Loucy (cell line): ENCODE measurements around the gene STXBP3.

Experiments
- EZH2phosphoT487 ChIP-seq: fragments of 200-600 bp; IDR thresholded peaks from 2 replicates; pipeline ENCODE4 v1.6.1; 2018; ENCODE audit warnings: antibody characterized with exemption, mild to moderate bottlenecking, moderate library complexity, borderline replicate concordance
- TF ChIP-seq, protein P1 (sequence below): fragments of 200-600 bp; sonication (generic); conservative IDR thresholded peaks from 2 replicates; pipeline ENCODE4 v1.5.1; 2014; ENCODE audit warnings: mild to moderate bottlenecking, antibody characterized with exemption, low read length

DNA sequence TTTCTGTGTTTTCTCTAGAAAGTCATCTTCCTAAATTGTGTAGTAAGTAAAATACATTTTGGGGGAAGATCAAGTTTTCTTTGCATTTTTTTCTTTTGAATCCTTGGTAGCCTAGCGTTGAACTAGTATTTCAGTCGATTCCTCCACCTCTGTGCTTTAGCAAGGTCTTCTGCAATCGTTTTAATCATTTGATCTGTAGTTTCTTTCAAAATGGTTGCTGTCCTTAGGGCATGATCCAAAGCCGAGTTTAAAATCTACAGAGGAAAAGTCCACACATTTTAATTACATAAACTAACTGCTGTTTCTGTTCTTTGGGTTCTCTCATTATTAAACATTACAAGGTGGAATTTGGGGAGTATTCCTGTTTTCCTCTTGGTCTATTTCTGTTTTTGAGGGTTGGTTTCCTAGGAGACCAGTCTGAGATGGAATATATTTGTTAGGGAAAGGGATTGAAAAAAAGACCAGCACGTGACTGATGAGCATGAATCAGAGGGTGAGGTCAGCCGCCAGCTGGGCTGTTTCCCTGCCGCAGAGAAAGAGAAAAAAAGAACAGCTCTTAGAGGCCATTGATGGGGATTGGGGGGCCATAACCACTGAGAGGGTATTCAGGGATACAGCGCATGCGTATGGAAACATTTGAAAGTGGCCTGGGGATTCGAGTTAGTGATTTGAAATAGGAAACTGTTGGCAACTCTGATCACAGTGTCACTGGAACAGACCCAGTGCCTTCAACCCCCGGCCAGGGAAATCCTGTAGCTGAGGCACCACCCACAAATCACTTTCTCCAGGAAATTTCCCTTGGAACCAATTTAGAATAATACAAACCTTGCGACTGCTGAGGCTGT is 69.8 kb downstream of the STXBP3 start:
- TF ChIP-seq, protein P1, sequence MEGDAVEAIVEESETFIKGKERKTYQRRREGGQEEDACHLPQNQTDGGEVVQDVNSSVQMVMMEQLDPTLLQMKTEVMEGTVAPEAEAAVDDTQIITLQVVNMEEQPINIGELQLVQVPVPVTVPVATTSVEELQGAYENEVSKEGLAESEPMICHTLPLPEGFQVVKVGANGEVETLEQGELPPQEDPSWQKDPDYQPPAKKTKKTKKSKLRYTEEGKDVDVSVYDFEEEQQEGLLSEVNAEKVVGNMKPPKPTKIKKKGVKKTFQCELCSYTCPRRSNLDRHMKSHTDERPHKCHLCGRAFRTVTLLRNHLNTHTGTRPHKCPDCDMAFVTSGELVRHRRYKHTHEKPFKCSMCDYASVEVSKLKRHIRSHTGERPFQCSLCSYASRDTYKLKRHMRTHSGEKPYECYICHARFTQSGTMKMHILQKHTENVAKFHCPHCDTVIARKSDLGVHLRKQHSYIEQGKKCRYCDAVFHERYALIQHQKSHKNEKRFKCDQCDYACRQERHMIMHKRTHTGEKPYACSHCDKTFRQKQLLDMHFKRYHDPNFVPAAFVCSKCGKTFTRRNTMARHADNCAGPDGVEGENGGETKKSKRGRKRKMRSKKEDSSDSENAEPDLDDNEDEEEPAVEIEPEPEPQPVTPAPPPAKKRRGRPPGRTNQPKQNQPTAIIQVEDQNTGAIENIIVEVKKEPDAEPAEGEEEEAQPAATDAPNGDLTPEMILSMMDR = no peak
- TF ChIP-seq EZH2phosphoT487 = no peak
